SK-N-MC (cell line): ENCODE measurements around the gene TRAF3.
"Not testable (repeated sequence)": the region's sequence is repeated elsewhere in the genome, so short reads cannot be mapped to it uniquely, and the experiment has no call there.

Experiments
- DNase-seq: peaks from one replicate; pipeline ENCODE4 v3.0.0-alpha.2; 2011; ENCODE audit warnings: low read depth, low spot score
- H3K27ac ChIP-seq: fragments of 200-600 bp; sonication (generic); 2 replicates; pipeline ENCODE4 v1.5.1; 2016; ENCODE audit warnings: mixed run types
- H3K36me3 ChIP-seq: fragments of 200-600 bp; sonication (generic); 2 replicates; pipeline ENCODE4 v1.6.1; 2017; ENCODE audit warnings: antibody characterized with exemption, low read length, mixed read lengths; ENCODE audit not compliant: insufficient read depth
- H3K4me3 ChIP-seq: fragments of 200-600 bp; sonication (generic); 2 replicates; pipeline ENCODE4 v1.5.1; 2016
- H3K9ac ChIP-seq: fragments of 200-600 bp; sonication (generic); 2 replicates; pipeline ENCODE4 v1.8.0; 2017; ENCODE audit warnings: mixed run types, mixed read lengths; ENCODE audit not compliant: insufficient read length
- H3K9me3 ChIP-seq: fragments of 200-600 bp; sonication (generic); 2 replicates; pipeline ENCODE4 v1.6.1; 2017; ENCODE audit warnings: low read depth, mild to moderate bottlenecking, antibody characterized with exemption, low read length, moderate library complexity, mixed read lengths
- EZH2 ChIP-seq: fragments of 200-600 bp; sonication (generic); IDR thresholded peaks from one replicate; pipeline ENCODE4 v1.6.1; 2017; ENCODE audit warnings: antibody characterized with exemption
- FOXP2 ChIP-seq: optimal IDR thresholded peaks from 2 replicates; pipeline ENCODE3; 2011; ENCODE audit warnings: mild to moderate bottlenecking, moderate library complexity; ENCODE audit not compliant: insufficient read depth; ENCODE audit errors: extremely low read length, control extremely low read depth
- POLR2AphosphoS5 ChIP-seq: IDR thresholded peaks from 2 replicates; pipeline ENCODE4 v1.6.1; 2012; ENCODE audit warnings: mild to moderate bottlenecking, low read depth, low read length, borderline replicate concordance

TRAF3 gene

GRCh38 chr14:102759456-102760187, 17.6 kb upstream of the TRAF3 start:
- H3K27ac ChIP-seq: peak overlapping the region; percentile 95
- H3K36me3 ChIP-seq: no peaks in the 10 kb centered on the region
- H3K9me3 ChIP-seq: no peaks in the 10 kb centered on the region
- TF ChIP-seq FOXP2 (peak; percentile 76), POLR2AphosphoS5 (no peak), EZH2 (no peak)
- DNase-seq: no peak
- H3K9ac ChIP-seq: peak overlapping the region; percentile 62
- peak overlapping the region; percentile 60 for H3K4me3 ChIP-seq

- Histone ChIP-seq H3K27ac (peak overlapping the region; percentile 95), H3K9me3 (no peaks in the 10 kb centered on the region), H3K4me3 (peak overlapping the region; percentile 60), H3K36me3 (no peaks in the 10 kb centered on the region), H3K9ac (peak overlapping the region; percentile 62)
- TF ChIP-seq FOXP2: no peak
- TF ChIP-seq EZH2: no peak
- no peak; the same call in 1 of the 2 replicates for TF ChIP-seq POLR2AphosphoS5
- no peak for DNase-seq
Measured at GRCh38 chr14:102760496-102761193, 16.6 kb upstream of the TRAF3 start.

- H3K27ac ChIP-seq: peak overlapping the region; percentile 95; the same call in 1 of the 2 replicates
- TF ChIP-seq POLR2AphosphoS5 (no peak), FOXP2 (no peak), EZH2 (no peak)
- no peak overlapping the region for H3K9ac ChIP-seq
- no peak overlapping the region for H3K4me3 ChIP-seq
- no peaks in the 10 kb centered on the region for H3K9me3 ChIP-seq
- no peak for DNase-seq
- no peaks in the 10 kb centered on the region for H3K36me3 ChIP-seq
Measured at GRCh38 chr14:102761206-102761605, 16.0 kb upstream of the TRAF3 start.

DNA sequence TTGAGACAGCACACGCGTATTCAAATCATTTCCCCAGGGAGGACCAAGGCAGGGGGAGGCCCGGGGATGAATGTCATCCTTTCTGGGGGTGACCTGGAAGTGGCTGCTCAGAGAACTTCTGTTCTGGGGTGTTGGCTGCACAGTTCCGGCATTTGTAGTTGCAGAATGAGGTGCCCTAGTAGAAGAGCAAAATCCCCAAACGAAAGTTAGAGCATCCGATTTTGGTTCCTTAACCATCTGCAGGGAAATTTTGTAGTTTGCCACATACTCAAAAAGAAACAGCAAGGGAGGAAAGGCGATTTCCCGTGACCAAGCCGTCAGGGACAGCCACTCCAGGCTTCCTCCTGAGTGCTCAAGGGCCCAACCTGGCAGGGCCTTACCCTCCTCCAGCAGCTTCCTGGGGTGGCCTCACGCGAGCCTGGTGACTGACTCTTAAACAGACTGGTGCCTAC, 13.0 kb upstream of the TRAF3 start:
- H3K9me3 ChIP-seq: no peaks in the 10 kb centered on the region
- TF ChIP-seq EZH2 (no peak), POLR2AphosphoS5 (no peak), FOXP2 (no peak)
- DNase-seq: no peak
- H3K36me3 ChIP-seq: no peaks in the 10 kb centered on the region
- H3K27ac ChIP-seq: no peak overlapping the region
- H3K4me3 ChIP-seq: no peak overlapping the region
- H3K9ac ChIP-seq: no peak overlapping the region

DNA sequence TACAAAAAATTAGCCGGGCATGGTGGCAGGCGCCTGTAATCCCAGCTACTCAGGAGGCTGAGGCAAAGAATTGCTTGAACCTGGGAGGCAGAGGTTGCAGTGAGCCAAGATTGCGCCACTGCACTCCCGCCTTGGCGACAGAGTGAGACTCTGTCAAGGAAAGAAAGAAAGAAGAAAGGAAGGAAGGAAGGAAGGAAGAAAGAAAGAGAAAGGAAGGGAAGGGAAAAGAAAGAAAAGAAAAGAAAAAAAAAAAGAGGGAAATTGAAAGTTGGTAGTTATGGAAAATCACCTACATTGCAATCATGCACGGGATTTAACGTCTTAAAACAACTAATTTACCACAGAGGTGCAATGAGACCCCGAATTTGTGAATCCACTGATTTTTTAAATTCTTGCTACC, 11.5 kb upstream of the TRAF3 start:
- not testable (repeated sequence) for H3K9ac ChIP-seq, H3K4me3 ChIP-seq, DNase-seq, H3K36me3 ChIP-seq, H3K9me3 ChIP-seq, H3K27ac ChIP-seq

- Histone ChIP-seq H3K27ac (no peak overlapping the region), H3K4me3 (no peak overlapping the region), H3K9me3 (no peaks in the 10 kb centered on the region), H3K9ac (no peak overlapping the region), H3K36me3 (no peaks in the 10 kb centered on the region)
- DNase-seq: no peak
- TF ChIP-seq EZH2: no peak
- no peak for TF ChIP-seq FOXP2
- no peak for TF ChIP-seq POLR2AphosphoS5
Measured at GRCh38 chr14:102768223-102769048, 8.8 kb upstream of the TRAF3 start.

DNA sequence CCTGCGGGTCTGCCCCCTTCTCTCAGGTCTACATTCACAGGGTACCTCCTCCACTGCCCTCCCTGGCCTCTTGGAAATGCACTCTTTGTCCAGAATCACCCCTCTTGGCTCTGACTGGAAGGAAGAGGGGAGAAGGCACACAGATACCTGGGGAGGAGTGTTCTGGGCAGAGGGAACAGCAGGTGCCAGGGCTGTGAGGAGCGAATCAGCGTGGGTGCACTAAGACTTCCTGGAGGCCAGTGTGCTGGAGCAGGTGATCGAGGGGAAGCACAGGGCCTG, 8.3 kb upstream of the TRAF3 start:
- no peaks in the 10 kb centered on the region for H3K36me3 ChIP-seq
- no peak overlapping the region for H3K27ac ChIP-seq
- no peak for DNase-seq
- TF ChIP-seq FOXP2: no peak
- no peak for TF ChIP-seq POLR2AphosphoS5
- TF ChIP-seq EZH2: no peak
- no peak overlapping the region for H3K4me3 ChIP-seq
- H3K9ac ChIP-seq: no peak overlapping the region
- H3K9me3 ChIP-seq: no peaks in the 10 kb centered on the region

DNA sequence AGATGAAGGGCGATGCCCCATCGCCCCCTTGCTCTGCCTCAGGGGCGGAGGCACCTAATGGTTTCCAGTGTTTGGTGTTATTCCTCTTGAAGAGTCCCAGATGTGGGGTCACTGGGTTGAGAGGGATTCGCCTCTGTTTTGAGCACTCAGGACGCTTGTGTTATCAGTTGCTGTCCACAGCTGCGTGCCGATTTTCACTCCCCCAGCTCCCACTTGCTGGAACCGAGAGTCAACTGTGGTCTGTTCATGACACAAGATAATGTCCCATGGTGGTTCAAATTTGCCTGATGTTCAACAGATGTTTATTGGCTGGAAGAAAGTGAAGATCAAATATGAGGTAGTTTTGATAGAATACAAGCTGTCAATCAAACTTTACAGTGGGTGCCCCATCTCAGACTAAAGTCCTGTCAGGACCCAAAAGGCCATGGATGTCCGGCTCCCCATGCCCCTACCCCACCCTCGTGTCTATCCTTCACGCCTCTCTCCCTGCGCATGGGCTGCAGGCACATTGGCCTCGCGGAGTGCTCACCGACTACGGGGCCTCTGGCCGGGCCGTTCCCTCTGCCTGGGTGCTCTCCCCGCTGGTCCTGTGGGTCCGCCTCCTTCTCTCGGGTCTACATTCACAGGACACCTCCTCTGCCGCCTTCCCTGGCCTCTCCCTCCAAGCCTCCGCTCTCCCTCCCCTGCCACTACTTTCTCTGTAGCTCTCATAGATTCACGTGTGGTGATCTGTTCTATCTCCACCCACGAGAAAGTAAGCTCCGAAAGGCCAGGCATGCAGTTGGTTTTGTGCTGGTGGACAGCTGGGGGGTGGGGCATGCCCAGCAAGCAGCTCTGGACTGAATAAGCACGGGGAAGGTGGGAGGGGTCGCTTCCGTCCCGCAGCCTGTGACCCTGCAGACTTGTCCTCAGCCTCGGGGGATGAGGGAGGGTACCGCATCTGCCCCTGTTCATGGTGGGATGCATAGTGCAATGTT, 6.8 kb upstream of the TRAF3 start:
- DNase-seq: no peak
- TF ChIP-seq FOXP2: no peak
- TF ChIP-seq EZH2: no peak
- TF ChIP-seq POLR2AphosphoS5: no peak

More for the DNA sequence above, 6.8 kb upstream of the TRAF3 start:
- Histone ChIP-seq H3K9me3 (no peaks in the 10 kb centered on the region), H3K4me3 (no peak overlapping the region), H3K27ac (no peak overlapping the region), H3K9ac (no peak overlapping the region), H3K36me3 (no peaks in the 10 kb centered on the region)
